Immature natural killer cell (primary cell): ENCODE measurements around the gene GARIN5A. TPM values are rescaled to one million over a fixed set of nuclear protein-coding genes. Genes with fewer than 3 reads are reported as not detected.
A peak's percentile ranks its signal among the peaks of the same experiment; 100 is the strongest.
"Not testable (repeated sequence)": the region's sequence is repeated elsewhere in the genome, so short reads cannot be mapped to it uniquely, and the experiment has no call there.

Experiments used
- DNase-seq, 3 donors: peaks; one replicate each; pipeline ENCODE4 v3.0.0; 2022; ENCODE audit warnings: mixed read lengths in 1 of 3
- H3K27ac Mint-ChIP-seq, 6 donors: one replicate each; pipeline ENCODE4 v1.8.0; 2020; ENCODE audit warnings: mixed read lengths in 6 of 6, mild to moderate bottlenecking in 5 of 6, inconsistent platforms in 4 of 6, moderate library complexity in 3 of 6
- H3K27me3 Mint-ChIP-seq, 3 donors: one replicate each; pipeline ENCODE4 v1.8.0; 2020 to 2021; ENCODE audit warnings: low read depth in 3 of 3, mild to moderate bottlenecking in 3 of 3, mixed read lengths in 3 of 3, moderate library complexity in 3 of 3, inconsistent platforms in 1 of 3
- H3K36me3 Mint-ChIP-seq, 3 donors: one replicate each; pipeline ENCODE4 v1.8.0; 2020; ENCODE audit warnings: mixed read lengths in 3 of 3, inconsistent platforms in 2 of 3, mild to moderate bottlenecking in 2 of 3
- H3K4me1 Mint-ChIP-seq, 2 donors: one replicate each; pipeline ENCODE4 v1.8.0; 2020; ENCODE audit warnings: inconsistent platforms in 2 of 2, mild to moderate bottlenecking in 2 of 2, mixed read lengths in 2 of 2, moderate library complexity in 1 of 2
- H3K4me3 Mint-ChIP-seq, 5 donors: one replicate each; pipeline ENCODE4 v1.8.0; 2020; ENCODE audit warnings: mild to moderate bottlenecking in 5 of 5, mixed read lengths in 5 of 5, inconsistent platforms in 3 of 5, moderate library complexity in 3 of 5
- H3K9me3 Mint-ChIP-seq, 6 donors: one replicate each; pipeline ENCODE4 v1.8.0; 2020; ENCODE audit warnings: mild to moderate bottlenecking in 6 of 6, mixed read lengths in 6 of 6, inconsistent platforms in 4 of 6, moderate library complexity in 3 of 6
- polyA plus RNA-seq, 3 donors: library from polyadenylated mRNA; unstranded; fragments of 300-500 nt; fragmentation: Illumina TruSeq; gene quantifications; one replicate each; pipeline ENCODE4 v1.2.3, GENCODE V29; 2021

The GARIN5A gene
- polyA plus RNA-seq, 3 donors from 2014 or later: 0.39 to 1.3 (median 0.68) TPM

GRCh38 chr19:50477751-50478515 is 1.3 kb upstream of the GARIN5A start:
- peak overlapping the region; percentile 97 to 99 (median 98) for H3K4me3 Mint-ChIP-seq
- H3K27me3 Mint-ChIP-seq: peaks cover 7 to 12% (median 8%) of the 10 kb centered on the region in 3 donors
- H3K9me3 Mint-ChIP-seq: no peaks in the 10 kb centered on the region
- peaks cover 21 to 26% of the 10 kb centered on the region in 2 donors for H3K4me1 Mint-ChIP-seq
- DNase-seq: no peak
- H3K27ac Mint-ChIP-seq: peak overlapping the region in 4 of 6 donors; percentile 71 to 91 (median 85)
- peaks cover 0 to 7% (median under 1%) of the 10 kb centered on the region in 3 donors for H3K36me3 Mint-ChIP-seq

GRCh38 chr19:50476907-50477238 is 225 bp upstream of the GARIN5A start:
- H3K9me3 Mint-ChIP-seq: no peaks in the 10 kb centered on the region
- H3K27me3 Mint-ChIP-seq: peaks cover 7 to 12% (median 8%) of the 10 kb centered on the region in 3 donors
- peak overlapping the region; percentile 97 to 99 (median 98) for H3K4me3 Mint-ChIP-seq
- H3K36me3 Mint-ChIP-seq: peaks cover 0 to 7% (median 0%) of the 10 kb centered on the region in 3 donors
- H3K27ac Mint-ChIP-seq: peak overlapping the region; percentile 89 to 96 (median 92)
- no peak for DNase-seq
- peaks cover 21 to 26% of the 10 kb centered on the region in 2 donors for H3K4me1 Mint-ChIP-seq

- Mint-ChIP-seq H3K36me3 (peaks cover 0 to 7% (median 0%) of the 10 kb centered on the region in 3 donors), H3K27me3 (peaks cover 7 to 13% (median 7%) of the 10 kb centered on the region in 3 donors), H3K4me3 (peak overlapping the region; percentile 97 to 99 (median 98)), H3K9me3 (no peaks in the 10 kb centered on the region), H3K27ac (peak overlapping the region; percentile 76 to 94 (median 86)), H3K4me1 (peaks cover 21 to 26% of the 10 kb centered on the region in 2 donors)
- DNase-seq: no peak
Measured at GRCh38 chr19:50475736-50476223, 868 bp downstream of the GARIN5A start.

- Mint-ChIP-seq H3K27ac (peak overlapping the region; percentile 30 to 94 (median 86)), H3K27me3 (peaks cover 5 to 13% (median 7%) of the 10 kb centered on the region in 3 donors), H3K4me1 (peaks cover 21 to 26% of the 10 kb centered on the region in 2 donors), H3K4me3 (peak overlapping the region; percentile 63 to 79 (median 72)), H3K9me3 (no peaks in the 10 kb centered on the region), H3K36me3 (peaks cover 0 to 7% (median 0%) of the 10 kb centered on the region in 3 donors)
- DNase-seq: no peak
Measured at GRCh38 chr19:50475101-50475568, 1.5 kb downstream of the GARIN5A start.

GRCh38 chr19:50473336-50473735 is 3.3 kb downstream of the GARIN5A start:
- not testable (repeated sequence) for H3K36me3 Mint-ChIP-seq, H3K9me3 Mint-ChIP-seq, H3K4me3 Mint-ChIP-seq, DNase-seq
- peak overlapping the region in 3 of 6 donors; percentile 37 to 73 (median 58) for H3K27ac Mint-ChIP-seq
- peaks cover 5 to 13% (median 7%) of the 10 kb centered on the region in 3 donors for H3K27me3 Mint-ChIP-seq
- H3K4me1 Mint-ChIP-seq: peaks cover 18 to 20% of the 10 kb centered on the region in 2 donors

GRCh38 chr19:50468818-50469217 is 7.8 kb downstream of the GARIN5A start:
- no peak overlapping the region for H3K4me3 Mint-ChIP-seq
- H3K9me3 Mint-ChIP-seq: no peaks in the 10 kb centered on the region

GRCh38 chr19:50467566-50467965 is 9.1 kb downstream of the GARIN5A start:
- no peaks in the 10 kb centered on the region for H3K9me3 Mint-ChIP-seq
- H3K27ac Mint-ChIP-seq: no peak overlapping the region
- H3K27me3 Mint-ChIP-seq: peaks cover 0 to 3% (median 2%) of the 10 kb centered on the region in 3 donors
- no peak for DNase-seq
- H3K4me3 Mint-ChIP-seq: no peak overlapping the region
- H3K36me3 Mint-ChIP-seq: no peaks in the 10 kb centered on the region
- H3K4me1 Mint-ChIP-seq: no peaks in the 10 kb centered on the region

More at GRCh38 chr19:50468818-50469217, 7.8 kb downstream of the GARIN5A start:
- no peak for DNase-seq
- H3K36me3 Mint-ChIP-seq: no peaks in the 10 kb centered on the region
- H3K27ac Mint-ChIP-seq: peak overlapping the region in 1 of 6 donors; percentile 56
- H3K4me1 Mint-ChIP-seq: no peaks in the 10 kb centered on the region
- peaks cover 0 to 3% (median 2%) of the 10 kb centered on the region in 3 donors for H3K27me3 Mint-ChIP-seq

- DNase-seq: no peak
- no peak overlapping the region for H3K4me3 Mint-ChIP-seq
- H3K9me3 Mint-ChIP-seq: no peaks in the 10 kb centered on the region
- H3K27ac Mint-ChIP-seq: no peak overlapping the region
- no peaks in the 10 kb centered on the region for H3K36me3 Mint-ChIP-seq
- H3K27me3 Mint-ChIP-seq: peaks cover 0 to 5% (median 3%) of the 10 kb centered on the region in 3 donors
- H3K4me1 Mint-ChIP-seq: no peaks in the 10 kb centered on the region
Measured at GRCh38 chr19:50466706-50467039, 10.0 kb downstream of the GARIN5A start.

GRCh38 chr19:50465986-50466705 is 10.5 kb downstream of the GARIN5A start:
- Mint-ChIP-seq H3K9me3 (no peaks in the 10 kb centered on the region), H3K4me3 (no peak overlapping the region), H3K4me1 (no peaks in the 10 kb centered on the region), H3K27me3 (peaks cover 0 to 5% (median 2%) of the 10 kb centered on the region in 3 donors), H3K36me3 (no peaks in the 10 kb centered on the region), H3K27ac (no peak overlapping the region)
- DNase-seq: no peak

- DNase-seq: no peak
- Mint-ChIP-seq H3K4me1 (no peaks in the 10 kb centered on the region), H3K36me3 (no peaks in the 10 kb centered on the region), H3K27me3 (peaks cover 0 to 5% (median 3%) of the 10 kb centered on the region in 3 donors), H3K27ac (no peak overlapping the region), H3K9me3 (no peaks in the 10 kb centered on the region), H3K4me3 (no peak overlapping the region)
Measured at GRCh38 chr19:50465000-50465399, 11.6 kb downstream of the GARIN5A start.

GRCh38 chr19:50464348-50464747 is 12.3 kb downstream of the GARIN5A start:
- H3K4me3 Mint-ChIP-seq: no peak overlapping the region
- H3K36me3 Mint-ChIP-seq: no peaks in the 10 kb centered on the region
- H3K9me3 Mint-ChIP-seq: no peaks in the 10 kb centered on the region
- no peaks in the 10 kb centered on the region for H3K4me1 Mint-ChIP-seq
- peaks cover 0 to 5% (median 3%) of the 10 kb centered on the region in 3 donors for H3K27me3 Mint-ChIP-seq
- peak overlapping the region in 1 of 6 donors; percentile 62 for H3K27ac Mint-ChIP-seq
- DNase-seq: no peak

- no peaks in the 10 kb centered on the region for H3K36me3 Mint-ChIP-seq
- no peak overlapping the region for H3K4me3 Mint-ChIP-seq
- no peak overlapping the region for H3K27ac Mint-ChIP-seq
Measured at GRCh38 chr19:50462970-50463369, 13.7 kb downstream of the GARIN5A start.

GRCh38 chr19:50461066-50461875 is 15.4 kb downstream of the GARIN5A start:
- H3K36me3 Mint-ChIP-seq: no peaks in the 10 kb centered on the region
- H3K27ac Mint-ChIP-seq: peak overlapping the region in 1 of 6 donors; percentile 35
- H3K27me3 Mint-ChIP-seq: peaks cover 0 to 7% (median 5%) of the 10 kb centered on the region in 3 donors
- no peaks in the 10 kb centered on the region for H3K9me3 Mint-ChIP-seq
- H3K4me3 Mint-ChIP-seq: no peak overlapping the region
- peak; percentile 37 to 48 (median 47) for DNase-seq
- H3K4me1 Mint-ChIP-seq: no peaks in the 10 kb centered on the region

More at GRCh38 chr19:50462970-50463369, 13.7 kb downstream of the GARIN5A start:
- H3K4me1 Mint-ChIP-seq: no peaks in the 10 kb centered on the region
- peaks cover 0 to 7% (median 5%) of the 10 kb centered on the region in 3 donors for H3K27me3 Mint-ChIP-seq
- H3K9me3 Mint-ChIP-seq: no peaks in the 10 kb centered on the region
- DNase-seq: no peak
